ENCODE data around the gene ACP5.
"Not testable (repeated sequence)": the region's sequence is repeated elsewhere in the genome, so short reads cannot be mapped to it uniquely, and the experiment has no call there.

The ACP5 gene

GRCh38 chr19:11577451-11578257 lies at the start of gene ACP5:
ACP5 (minus strand) TSS chr19:11577645; CDS start chr19:11577317, 328 bp downstream.
- FAIRE-seq (no peak), DNase-seq (ENCODE audit: low spot score) (no peak)

GRCh38 chr19:11626252-11626651 lies 48.8 kb upstream of the ACP5 start:
- DNase-seq (ENCODE audit: low spot score) (no peak), FAIRE-seq (no peak)

DNA sequence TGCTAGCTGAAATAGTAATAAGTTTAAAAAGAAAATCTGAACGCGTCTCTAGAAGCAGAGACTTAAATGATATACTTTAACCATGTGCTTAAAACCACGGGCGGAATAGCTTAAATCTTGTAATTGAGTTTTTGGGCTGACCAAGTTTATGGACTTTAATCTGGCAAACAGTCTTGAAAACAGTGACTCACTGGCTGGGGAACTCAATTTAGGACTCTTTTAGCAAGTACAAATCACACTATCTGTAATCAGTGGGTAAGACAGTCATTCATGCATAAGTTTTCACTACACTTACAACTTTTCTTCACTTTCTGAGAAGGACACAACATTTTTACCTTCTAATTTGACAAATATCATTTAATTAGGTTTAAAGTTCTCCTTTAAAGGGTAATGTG lies 46.6 kb upstream of the ACP5 start:
- peak; percentile 9 for DNase-seq (ENCODE audit: low spot score)

DNA sequence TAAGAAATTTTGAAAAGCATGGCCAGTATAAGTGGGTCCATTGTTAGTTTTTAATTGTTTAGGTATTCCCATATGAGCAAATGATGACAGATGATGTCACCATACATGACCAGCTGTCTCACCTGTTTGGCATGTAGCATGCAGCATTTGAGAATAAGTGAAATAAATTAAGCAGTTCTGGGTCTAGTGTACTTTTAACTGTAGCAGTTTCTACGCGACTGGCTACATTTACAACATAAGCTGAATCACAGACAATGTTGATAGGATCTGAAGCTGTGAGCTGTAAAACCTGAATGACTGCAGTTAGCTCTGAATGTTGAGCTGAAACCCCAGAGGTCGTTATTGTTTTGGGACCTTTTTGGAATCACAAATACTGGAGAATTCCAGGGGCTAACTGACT lies 45.0 kb upstream of the ACP5 start:
- not testable (repeated sequence) for FAIRE-seq; DNase-seq (ENCODE audit: low spot score)

More for the DNA sequence above, 46.6 kb upstream of the ACP5 start:
- peak; percentile 74 for FAIRE-seq

DNA sequence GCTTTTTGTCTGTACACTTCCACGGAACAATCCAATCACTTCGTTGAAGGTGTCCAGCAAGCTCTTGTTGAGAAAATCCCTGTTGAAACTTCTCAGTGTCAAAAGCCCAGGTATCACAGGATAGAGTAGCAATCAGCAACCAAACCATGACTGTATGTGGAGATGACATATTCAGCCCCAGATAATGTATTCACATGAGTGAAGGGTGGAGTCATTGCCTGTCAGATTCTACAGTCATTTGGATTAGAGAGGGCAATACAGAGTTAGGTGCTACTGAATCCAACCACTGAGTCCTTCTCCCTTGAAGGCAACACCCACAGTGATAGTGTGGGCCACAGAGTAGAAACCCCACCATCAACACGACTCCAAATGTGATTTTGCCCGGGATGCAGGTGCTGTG lies 43.1 kb upstream of the ACP5 start:
- no peak for FAIRE-seq
- no peak for DNase-seq (ENCODE audit: low spot score)

GRCh38 chr19:11617180-11618062 lies 40.0 kb upstream of the ACP5 start:
- DNase-seq (ENCODE audit: low spot score) (no peak), FAIRE-seq (no peak)

GRCh38 chr19:11612816-11613511 lies 35.5 kb upstream of the ACP5 start:
- FAIRE-seq (no peak), DNase-seq (ENCODE audit: low spot score) (no peak)

DNA sequence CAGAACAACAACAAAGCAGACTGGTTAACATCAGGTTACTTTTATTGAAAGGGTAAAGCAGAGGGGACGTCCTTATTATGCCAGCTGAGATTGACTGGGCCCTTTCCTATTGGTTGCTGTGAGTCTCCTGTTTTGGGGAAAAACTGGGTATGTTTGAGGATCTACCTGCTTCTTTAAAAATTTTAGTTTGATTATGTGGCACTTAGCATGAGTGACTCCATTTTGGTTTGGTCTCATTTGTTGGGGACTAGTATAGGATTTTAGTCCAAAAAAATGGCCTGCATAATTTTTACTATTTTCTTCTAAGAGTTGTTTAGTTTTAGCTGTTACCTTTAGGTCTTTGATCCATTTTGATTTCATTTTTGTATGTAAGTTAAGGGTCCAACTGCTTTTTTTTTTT lies 34.3 kb upstream of the ACP5 start:
- FAIRE-seq (no peak), DNase-seq (ENCODE audit: low spot score) (no peak)

- DNase-seq (ENCODE audit: low spot score) (no peak), FAIRE-seq (no peak)
Measured at GRCh38 chr19:11606484-11606883, 29.0 kb upstream of the ACP5 start.

DNA sequence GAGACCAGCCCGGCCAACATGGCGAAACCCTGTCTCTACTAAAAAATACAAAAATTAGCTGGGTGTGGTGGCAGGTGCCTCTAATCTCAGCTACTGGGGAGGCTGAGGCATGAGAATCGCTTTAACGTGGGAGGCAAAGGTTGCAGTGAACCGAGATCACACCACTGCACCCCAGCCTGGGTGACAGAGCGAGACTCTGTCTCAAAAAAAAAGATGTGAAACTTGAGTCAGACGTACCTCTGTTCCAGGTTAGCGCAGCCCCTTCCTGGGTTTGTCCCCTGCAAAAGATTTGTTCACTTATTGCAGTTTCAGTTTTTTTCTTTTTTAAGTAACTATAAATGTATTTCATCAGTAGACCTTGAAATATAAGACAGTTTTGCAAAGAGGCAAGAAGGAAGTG lies 22.3 kb upstream of the ACP5 start:
- FAIRE-seq: not testable (repeated sequence)

DNA sequence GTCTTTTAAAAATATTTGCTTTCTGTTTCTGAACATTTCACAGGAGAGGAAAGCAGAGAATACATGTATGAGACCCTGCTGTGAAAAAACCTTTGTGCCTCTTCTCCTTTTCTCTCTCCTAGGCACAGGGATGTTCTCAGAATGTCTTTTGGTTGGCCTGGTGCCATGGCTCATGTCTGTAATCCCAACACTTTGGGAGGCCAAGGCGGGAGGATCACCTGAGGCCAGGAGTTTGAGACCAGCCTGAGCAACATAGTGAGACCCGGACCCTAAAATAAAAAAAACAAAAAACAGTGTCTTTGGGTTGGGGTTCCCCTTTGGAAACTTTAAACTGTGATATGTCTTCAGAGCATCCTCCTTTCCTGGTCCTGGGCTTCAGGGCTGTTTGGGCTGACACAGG lies 21.3 kb upstream of the ACP5 start:
- DNase-seq (ENCODE audit: low spot score): no peak
- no peak for FAIRE-seq

More for the DNA sequence above, 22.3 kb upstream of the ACP5 start:
- not testable (repeated sequence) for DNase-seq (ENCODE audit: low spot score)

- no peak for FAIRE-seq
Measured at GRCh38 chr19:11598103-11598483, 20.6 kb upstream of the ACP5 start.

DNA sequence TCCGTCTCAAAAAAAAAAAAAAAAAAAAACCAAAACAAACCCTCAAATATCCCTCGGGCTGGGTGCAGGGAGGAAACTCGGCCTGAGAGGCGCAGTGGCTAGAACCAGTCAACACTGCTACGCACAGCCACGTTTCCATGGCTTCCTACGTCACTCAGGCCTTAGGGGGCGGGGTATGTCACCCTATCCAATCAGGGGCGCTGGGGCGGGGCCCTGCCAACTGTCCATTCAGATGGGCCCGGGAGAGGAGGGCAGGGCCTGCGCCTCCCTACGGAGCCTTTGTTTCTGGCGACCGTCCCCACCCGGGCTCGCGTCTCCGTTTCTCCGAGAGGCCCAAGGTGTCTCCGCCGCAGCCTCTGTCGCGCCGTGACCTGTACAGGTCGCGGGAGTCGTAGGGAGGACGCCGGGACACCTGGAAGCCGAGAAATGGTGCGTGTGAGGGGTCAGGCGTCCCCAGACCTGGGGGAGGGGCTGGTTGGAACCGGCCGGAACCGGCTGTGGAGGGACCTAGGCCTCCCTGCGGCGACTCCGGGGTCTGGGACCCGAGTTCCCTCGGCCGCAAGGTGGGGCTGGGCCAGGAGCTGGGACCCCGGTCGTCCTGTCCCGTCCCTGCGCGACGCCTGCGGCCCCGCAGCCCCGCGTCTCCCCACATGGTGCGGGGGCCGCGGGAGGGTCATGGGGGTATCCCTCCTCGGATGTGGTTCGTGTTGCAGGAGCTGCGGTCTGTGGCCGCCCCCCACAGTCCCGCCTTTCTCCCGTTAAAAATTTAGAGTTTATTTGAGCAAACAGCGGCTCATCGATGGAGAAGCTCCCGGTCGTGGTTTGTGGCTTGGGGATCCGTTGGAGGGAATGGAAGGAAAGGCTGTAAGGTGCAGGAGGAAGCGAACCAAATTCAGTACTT lies 20.0 kb upstream of the ACP5 start, which contains the start of gene ZNF627:
Gene ZNF627 (plus strand): TSS at position 282 of the 901 bp plus-strand sequence. CDS start 145 bp downstream, at position 427.
- peak; percentile 94 for DNase-seq (ENCODE audit: low spot score)
- FAIRE-seq: peak; percentile 87

More at GRCh38 chr19:11598103-11598483, 20.6 kb upstream of the ACP5 start:
- no peak for DNase-seq (ENCODE audit: low spot score)

GRCh38 chr19:11596156-11596555 lies 18.7 kb upstream of the ACP5 start:
- DNase-seq (ENCODE audit: low spot score) (no peak), FAIRE-seq (no peak)

DNA sequence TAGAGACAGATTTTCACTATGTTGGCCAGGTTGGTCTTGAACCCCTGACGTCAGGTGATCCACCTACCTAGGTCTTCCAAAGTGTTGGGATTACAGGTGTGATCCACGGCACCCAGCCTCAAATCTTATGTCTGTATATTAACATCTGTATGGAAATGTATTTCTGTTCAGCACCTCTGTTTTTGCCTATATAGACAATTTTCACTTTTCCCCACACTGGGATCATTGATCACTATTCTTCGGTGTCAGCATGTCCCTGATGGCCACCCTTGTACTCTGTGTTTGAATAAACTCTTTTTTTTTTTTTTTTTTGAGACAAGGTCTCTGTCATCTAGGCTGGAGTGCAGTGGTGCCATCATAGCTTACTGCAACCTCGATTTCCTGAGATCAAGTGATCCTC lies 16.6 kb upstream of the ACP5 start:
- DNase-seq (ENCODE audit: low spot score) (no peak), FAIRE-seq (no peak)

DNA sequence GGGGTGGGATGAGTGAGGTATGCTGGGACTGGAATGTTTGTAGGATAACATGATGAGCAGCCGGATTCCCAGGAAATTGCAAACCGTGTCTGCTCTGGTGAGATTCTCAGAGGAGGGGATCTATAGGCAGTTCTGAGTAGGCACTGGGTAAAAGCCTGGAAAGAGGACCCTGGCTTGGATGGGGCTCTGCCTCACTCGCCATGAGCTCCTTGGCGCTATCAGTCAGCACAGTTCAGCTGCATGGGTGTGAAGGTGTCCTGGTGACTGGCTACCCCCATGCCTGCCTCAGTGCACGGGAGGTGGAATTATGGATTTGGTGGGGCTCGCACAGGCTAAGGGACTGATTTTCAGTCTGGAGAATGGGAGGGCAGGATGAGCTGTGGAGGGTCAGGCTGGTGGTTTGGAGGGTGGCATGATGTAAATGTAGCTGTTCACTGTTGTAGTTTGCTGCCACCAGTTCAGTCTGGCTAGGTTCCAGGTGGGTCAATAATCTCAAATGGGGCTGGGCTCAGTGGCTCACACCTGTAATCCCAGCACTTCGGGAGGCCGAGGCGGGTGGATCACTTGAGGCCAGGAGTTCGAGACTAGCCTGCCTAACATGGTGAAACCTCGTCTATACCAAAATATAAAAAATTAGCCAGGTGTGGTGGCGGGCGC lies 10.7 kb upstream of the ACP5 start:
- FAIRE-seq (no peak), DNase-seq (ENCODE audit: low spot score) (no peak)

GRCh38 chr19:11587302-11587974 lies 10.0 kb upstream of the ACP5 start:
- no peak for FAIRE-seq
- DNase-seq (ENCODE audit: low spot score): peak; percentile 55

- FAIRE-seq (no peak), DNase-seq (ENCODE audit: low spot score) (no peak)
Measured at GRCh38 chr19:11586331-11586730, 8.9 kb upstream of the ACP5 start.

GRCh38 chr19:11581740-11582139 lies 4.3 kb upstream of the ACP5 start:
- FAIRE-seq: no peak
- DNase-seq (ENCODE audit: low spot score): peak; percentile 22

All from RCC 7860 (cell line).